ENCODE results near the gene SPNS2. TPM values are rescaled to one million over a fixed set of nuclear protein-coding genes. Genes with fewer than 3 reads are reported as not detected.

SPNS2 gene
- polyA plus RNA-seq, 1 donor (not counting 4 experiments of a cell fraction or from before 2014, with no cell fraction given), result 0.10 TPM

GRCh38 chr17:4579678-4580077 lies 81.0 kb downstream of the SPNS2 start:
- Histone ChIP-seq H3K9me1 (ENCODE audit: control insufficient read depth, extremely low read depth, insufficient read depth, low read length) (peaks cover 2% of the 10 kb centered on the region), H3K4me1 (ENCODE audit: control insufficient read depth, extremely low read depth, insufficient read depth, low read length) (peaks cover 14% of the 10 kb centered on the region), H3K4me3 (ENCODE audit: control insufficient read depth in 2 of 3, extremely low read depth in 1 of 3, insufficient read depth in 2 of 3, low read depth in 1 of 3, low read length in 3 of 3) (no peak overlapping the region), H4K20me1 (ENCODE audit: control insufficient read depth, extremely low read depth, insufficient read depth, low read length) (no peaks in the 10 kb centered on the region), H2AFZ (ENCODE audit: control insufficient read depth, low read length) (no peak overlapping the region), H3K27ac (ENCODE audit: control insufficient read depth, insufficient read depth, low read length) (no peak overlapping the region), H3K79me2 (ENCODE audit: control insufficient read depth, insufficient read depth, low read length) (no peaks in the 10 kb centered on the region), H3K4me2 (ENCODE audit: control insufficient read depth, extremely low read depth, insufficient read depth, low read depth, low read length) (peak overlapping the region; percentile 62), H3K36me3 (ENCODE audit: control insufficient read depth in 2 of 2, extremely low read depth in 1 of 2, insufficient read depth in 2 of 2, low read length in 2 of 2) (no peaks in the 10 kb centered on the region), H3K9ac (ENCODE audit: control insufficient read depth, extremely low read depth, insufficient read depth, low read length) (no peak overlapping the region), H3K27me3 (ENCODE audit: control insufficient read depth, extremely low read depth, insufficient read depth, low read length) (peaks cover 37% of the 10 kb centered on the region), H3K9me3 (ENCODE audit: control insufficient read depth, low read depth, low read length) (no peaks in the 10 kb centered on the region)
- DNase-seq (ENCODE audit: low read depth, low spot score) (peak; percentile 33), FAIRE-seq (peak; percentile 99)
- TF ChIP-seq EZH2 (IDR thresholded peaks at IDR 0.05; ENCODE audit: low read length), result no peak
- TF ChIP-seq, protein P1, sequence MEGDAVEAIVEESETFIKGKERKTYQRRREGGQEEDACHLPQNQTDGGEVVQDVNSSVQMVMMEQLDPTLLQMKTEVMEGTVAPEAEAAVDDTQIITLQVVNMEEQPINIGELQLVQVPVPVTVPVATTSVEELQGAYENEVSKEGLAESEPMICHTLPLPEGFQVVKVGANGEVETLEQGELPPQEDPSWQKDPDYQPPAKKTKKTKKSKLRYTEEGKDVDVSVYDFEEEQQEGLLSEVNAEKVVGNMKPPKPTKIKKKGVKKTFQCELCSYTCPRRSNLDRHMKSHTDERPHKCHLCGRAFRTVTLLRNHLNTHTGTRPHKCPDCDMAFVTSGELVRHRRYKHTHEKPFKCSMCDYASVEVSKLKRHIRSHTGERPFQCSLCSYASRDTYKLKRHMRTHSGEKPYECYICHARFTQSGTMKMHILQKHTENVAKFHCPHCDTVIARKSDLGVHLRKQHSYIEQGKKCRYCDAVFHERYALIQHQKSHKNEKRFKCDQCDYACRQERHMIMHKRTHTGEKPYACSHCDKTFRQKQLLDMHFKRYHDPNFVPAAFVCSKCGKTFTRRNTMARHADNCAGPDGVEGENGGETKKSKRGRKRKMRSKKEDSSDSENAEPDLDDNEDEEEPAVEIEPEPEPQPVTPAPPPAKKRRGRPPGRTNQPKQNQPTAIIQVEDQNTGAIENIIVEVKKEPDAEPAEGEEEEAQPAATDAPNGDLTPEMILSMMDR (optimal IDR thresholded peaks at IDR 0.05 in 1 of 3, IDR thresholded peaks at IDR 0.05 in 1 of 3, conservative IDR thresholded peaks at IDR 0.05 in 1 of 3; ENCODE audit: extremely low read depth in 1 of 3, insufficient read depth in 2 of 3, low read length in 3 of 3), result no peak
- dilution Hi-C loops (cut with MboI; ENCODE audit: extremely low pct_ligation_motif_present, low sequenced_read_pairs), result no loop called here

- Histone ChIP-seq H3K9me3 (ENCODE audit: control insufficient read depth, low read depth, low read length) (no peaks in the 10 kb centered on the region), H3K79me2 (ENCODE audit: control insufficient read depth, insufficient read depth, low read length) (no peaks in the 10 kb centered on the region), H3K9ac (ENCODE audit: control insufficient read depth, extremely low read depth, insufficient read depth, low read length) (no peak overlapping the region), H3K9me1 (ENCODE audit: control insufficient read depth, extremely low read depth, insufficient read depth, low read length) (peaks cover 2% of the 10 kb centered on the region), H3K4me1 (ENCODE audit: control insufficient read depth, extremely low read depth, insufficient read depth, low read length) (peaks cover 14% of the 10 kb centered on the region), H4K20me1 (ENCODE audit: control insufficient read depth, extremely low read depth, insufficient read depth, low read length) (no peaks in the 10 kb centered on the region), H2AFZ (ENCODE audit: control insufficient read depth, low read length) (no peak overlapping the region), H3K4me3 (ENCODE audit: control insufficient read depth in 2 of 3, extremely low read depth in 1 of 3, insufficient read depth in 2 of 3, low read depth in 1 of 3, low read length in 3 of 3) (peak overlapping the region in 1 of 3 experiments; percentile 20), H3K4me2 (ENCODE audit: control insufficient read depth, extremely low read depth, insufficient read depth, low read depth, low read length) (peak overlapping the region; percentile 62), H3K27ac (ENCODE audit: control insufficient read depth, insufficient read depth, low read length) (no peak overlapping the region), H3K36me3 (ENCODE audit: control insufficient read depth in 2 of 2, extremely low read depth in 1 of 2, insufficient read depth in 2 of 2, low read length in 2 of 2) (no peaks in the 10 kb centered on the region), H3K27me3 (ENCODE audit: control insufficient read depth, extremely low read depth, insufficient read depth, low read length) (peaks cover 43% of the 10 kb centered on the region)
- DNase-seq (ENCODE audit: low read depth, low spot score) (no peak), FAIRE-seq (no peak)
- no peak for TF ChIP-seq EZH2 (IDR thresholded peaks at IDR 0.05; ENCODE audit: low read length)
- TF ChIP-seq, protein P1 (optimal IDR thresholded peaks at IDR 0.05 in 1 of 3, IDR thresholded peaks at IDR 0.05 in 1 of 3, conservative IDR thresholded peaks at IDR 0.05 in 1 of 3; ENCODE audit: extremely low read depth in 1 of 3, insufficient read depth in 2 of 3, low read length in 3 of 3), result no peak
- dilution Hi-C loops (cut with MboI; ENCODE audit: extremely low pct_ligation_motif_present, low sequenced_read_pairs), result no loop called here
These were observed 81.6 kb downstream of the SPNS2 start for GRCh38 chr17:4580291-4580690.
